IMR-90 (cell line): ENCODE results near the gene TUSC2. TPM values are rescaled to one million over a fixed set of nuclear protein-coding genes. Genes with fewer than 3 reads are reported as not detected.

Experiments
- ATAC-seq: fragments of 200-7000 bp; cut with Tn5 transposase; 2 replicates; pipeline ENCODE4 v1.9.1; 2020; ENCODE audit warnings: low read depth, mild to moderate bottlenecking, moderate library complexity
- BruUV-seq: library from RNA; stranded (reverse); fragments of 400-500 nt; replicated peaks from 2 replicates; lab custom pipeline; 2021; lab: Mats Ljungman, UMichigan
- CTCF ChIA-PET: fragments of 300-600 bp; formaldehyde crosslinking; extraction: SDS; loops from one replicate; lab custom pipeline; 2021; ENCODE audit warnings: antibody characterized with exemption; lab: Yijun Ruan, JAX
- POLR2A ChIA-PET: fragments of 300-600 bp; sonication (Branson Sonifier 250); formaldehyde crosslinking; loops from one replicate; lab custom pipeline; 2022; ENCODE audit warnings: antibody characterized with exemption; ENCODE audit not compliant: unreplicated experiment; lab: Charles Lee
- DNase-seq: peaks from one replicate; pipeline ENCODE4 v3.0.0; 2013
- H2AFZ ChIP-seq: replicated peaks from 2 replicates; pipeline ENCODE3; 2013; ENCODE audit warnings: low read length, mild to moderate bottlenecking; ENCODE audit not compliant: poor library complexity
- H2AK5ac ChIP-seq: 2 replicates; pipeline ENCODE4 v1.6.1; 2013; ENCODE audit warnings: low read depth, low read length, inconsistent platforms
- H2AK9ac ChIP-seq: replicated peaks from 2 replicates; pipeline ENCODE3; 2013; ENCODE audit warnings: mild to moderate bottlenecking, low read depth, low read length, moderate library complexity; ENCODE audit not compliant: poor library complexity
- H2BK120ac ChIP-seq: 2 replicates; pipeline ENCODE4 v1.6.1; 2013; ENCODE audit warnings: low read depth, low read length, inconsistent platforms
- H2BK15ac ChIP-seq: 3 replicates; pipeline ENCODE4 v1.6.1; 2013; ENCODE audit warnings: low read depth, low read length, inconsistent platforms
- H2BK20ac ChIP-seq: 2 replicates; pipeline ENCODE4 v1.6.1; 2013; ENCODE audit warnings: low read depth, mild to moderate bottlenecking, inconsistent platforms, low read length, moderate library complexity
- H2BK5ac ChIP-seq: 2 replicates; pipeline ENCODE4 v1.6.1; 2013; ENCODE audit warnings: mild to moderate bottlenecking, low read depth, low read length, inconsistent platforms; ENCODE audit not compliant: poor library complexity, severe bottlenecking
- H3K14ac ChIP-seq: replicated peaks from 2 replicates; pipeline ENCODE4 v1.6.1; 2013; ENCODE audit warnings: low read depth, low read length, inconsistent platforms
- H3K18ac ChIP-seq: 2 replicates; pipeline ENCODE4 v1.6.1; 2013; ENCODE audit warnings: low read depth, low read length, control low read depth
- H3K23ac ChIP-seq: 2 replicates; pipeline ENCODE4 v1.6.1; 2013; ENCODE audit warnings: low read depth, low read length, inconsistent platforms
- H3K27ac ChIP-seq: 2 replicates; pipeline ENCODE4 v1.5.1; 2013; ENCODE audit warnings: mild to moderate bottlenecking, control low read depth, low read length; ENCODE audit not compliant: insufficient read depth
- H3K27me3 ChIP-seq: 2 replicates; pipeline ENCODE4 v1.6.1; 2013; ENCODE audit warnings: low read length; ENCODE audit not compliant: control insufficient read depth, insufficient read depth
- H3K36me3 ChIP-seq: 2 replicates; pipeline ENCODE4 v1.6.1; 2013; ENCODE audit warnings: low read length, mixed read lengths; ENCODE audit not compliant: control insufficient read depth, insufficient read depth
- H3K4ac ChIP-seq: 2 replicates; pipeline ENCODE4 v1.6.1; 2013; ENCODE audit warnings: low read depth, low read length, inconsistent platforms
- H3K4me1 ChIP-seq: 2 replicates; pipeline ENCODE4 v1.6.1; 2013; ENCODE audit warnings: low read length, mixed read lengths; ENCODE audit not compliant: control insufficient read depth, insufficient read depth
- H3K4me2 ChIP-seq: 2 replicates; pipeline ENCODE4 v1.6.1; 2013; ENCODE audit warnings: low read depth, mild to moderate bottlenecking, control low read depth, low read length, moderate library complexity
- H3K4me3 ChIP-seq: 2 replicates; pipeline ENCODE4 v1.5.1; 2013; ENCODE audit warnings: low read depth, mild to moderate bottlenecking, control low read depth, low read length, moderate library complexity; ENCODE audit not compliant: insufficient read depth
- H3K56ac ChIP-seq: 2 replicates; pipeline ENCODE4 v1.6.1; 2013; ENCODE audit warnings: low read length, inconsistent platforms; ENCODE audit not compliant: insufficient read depth; ENCODE audit errors: extremely low read depth
- H3K79me1 ChIP-seq, 2 experiments: 2 replicates each; pipeline ENCODE4 v1.6.1; 2013; ENCODE audit warnings: low read length in 2 of 2, inconsistent platforms in 1 of 2, low read depth in 1 of 2
- H3K9ac ChIP-seq: 2 replicates; pipeline ENCODE4 v1.6.1; 2013; ENCODE audit warnings: low read depth, low read length, control low read depth
- H3K9me1 ChIP-seq: 2 replicates; pipeline ENCODE4 v1.6.1; 2013; ENCODE audit warnings: low read length, inconsistent platforms; ENCODE audit not compliant: insufficient read depth
- H3K9me3 ChIP-seq: 2 replicates; pipeline ENCODE4 v1.6.1; 2013; ENCODE audit warnings: low read length; ENCODE audit not compliant: control insufficient read depth, insufficient read depth
- H4K20me1 ChIP-seq: 2 replicates; pipeline ENCODE4 v1.6.1; 2013; ENCODE audit warnings: low read length, inconsistent platforms; ENCODE audit not compliant: insufficient read depth
- H4K5ac ChIP-seq: 2 replicates; pipeline ENCODE4 v1.6.1; 2013; ENCODE audit warnings: mild to moderate bottlenecking, low read depth, low read length, control low read depth
- H4K8ac ChIP-seq, 2 experiments: 2 replicates each; pipeline ENCODE4 v1.6.1; 2013; ENCODE audit warnings: low read depth in 2 of 2, low read length in 2 of 2, control low read depth in 1 of 2, inconsistent platforms in 1 of 2
- H4K91ac ChIP-seq: 2 replicates; pipeline ENCODE4 v1.6.1; 2013; ENCODE audit warnings: low read depth, low read length, inconsistent platforms; ENCODE audit not compliant: insufficient read depth
- BHLHE40 ChIP-seq: fragments of 150-350 bp; IDR thresholded peaks from 2 replicates; pipeline ENCODE4 v1.6.1; 2016; ENCODE audit warnings: mild to moderate bottlenecking, low read depth, low read length
- FOS ChIP-seq: fragments of 150-350 bp; IDR thresholded peaks from 2 replicates; pipeline ENCODE4 v1.6.1; 2016; ENCODE audit warnings: low read depth, low read length
- MAFK ChIP-seq: IDR thresholded peaks from 2 replicates; pipeline ENCODE4 v1.6.1; 2012; ENCODE audit warnings: low read depth, low read length, improper control_type of control experiment
- MAZ ChIP-seq: IDR thresholded peaks from 2 replicates; pipeline ENCODE4 v1.6.1; 2012; ENCODE audit warnings: low read depth, mild to moderate bottlenecking, low read length, improper control_type of control experiment, moderate library complexity, borderline replicate concordance
- MXI1 ChIP-seq: IDR thresholded peaks from 2 replicates; pipeline ENCODE4 v1.6.1; 2012; ENCODE audit warnings: low read depth, mild to moderate bottlenecking, low read length, moderate library complexity, borderline replicate concordance
- NFE2L2 ChIP-seq: fragments of 150-350 bp; IDR thresholded peaks from 2 replicates; pipeline ENCODE4 v1.6.1; 2016; ENCODE audit warnings: low read depth, mild to moderate bottlenecking, low read length
- POLR2A ChIP-seq: IDR thresholded peaks from 2 replicates; pipeline ENCODE4 v1.6.1; 2012; ENCODE audit warnings: mild to moderate bottlenecking, low read depth, low read length
- RAD21 ChIP-seq: IDR thresholded peaks from 2 replicates; pipeline ENCODE4 v1.6.1; 2012; ENCODE audit warnings: low read length, improper control_type of control experiment
- WGBS, 2 experiments: methylation state at CpG; one replicate each; pipeline versions ENCODE4 v1.1.5 to v1.1.7; 2013; ENCODE audit warnings: missing lambda C conversion rate in 2 of 2; ENCODE audit not compliant: insufficient read length in 1 of 2; ENCODE audit errors: extremely low coverage in 2 of 2; 5-methylcytosine and 5-hydroxymethylcytosine counted together
- dilution Hi-C: fragments of 300-500 bp; cut with HindIII; formaldehyde crosslinking; loops from one replicate; pipeline ENCODE4 v1.14.3; 2018; ENCODE audit warnings: low sequenced_read_pairs; ENCODE audit not compliant: unreplicated experiment
- in situ Hi-C: fragments of 300-500 bp; cut with MboI; formaldehyde crosslinking; loops from 3 replicates; pipeline ENCODE4 v1.14.3; 2019; ENCODE audit warnings: low sequenced_read_pairs, inconsistent platforms, mixed read lengths
- intact Hi-C: fragments of 100-400 bp; cut with micrococcal nuclease; formaldehyde crosslinking; loops from 2 replicates; pipeline ENCODE4 v1.10.0; 2022
- polyA plus RNA-seq, 3 experiments: library from polyadenylated mRNA; depleted of rRNA; stranded (reverse); fragments of >200 nt; gene quantifications; 2 replicates each; pipeline ENCODE4 v1.2.3, GENCODE V29; 2012; ENCODE audit warnings: low replicate concordance in 1 of 3
- total RNA-seq: library from RNA; depleted of rRNA; stranded (reverse); fragments of >200 nt; gene quantifications from 2 replicates; pipeline ENCODE4 v1.2.3, GENCODE V29; 2012
- TF ChIP-seq, protein P1 (sequence below): fragments of 150-350 bp; IDR thresholded peaks from 2 replicates; pipeline ENCODE4 v1.6.1; 2017; ENCODE audit warnings: mild to moderate bottlenecking, antibody characterized with exemption, low read length, low read depth

The TUSC2 gene
- total and polyA plus RNA-seq, 2 of the 4 experiments (the other 2 are of a cell fraction) = 13.4 to 24.0 TPM

DNA sequence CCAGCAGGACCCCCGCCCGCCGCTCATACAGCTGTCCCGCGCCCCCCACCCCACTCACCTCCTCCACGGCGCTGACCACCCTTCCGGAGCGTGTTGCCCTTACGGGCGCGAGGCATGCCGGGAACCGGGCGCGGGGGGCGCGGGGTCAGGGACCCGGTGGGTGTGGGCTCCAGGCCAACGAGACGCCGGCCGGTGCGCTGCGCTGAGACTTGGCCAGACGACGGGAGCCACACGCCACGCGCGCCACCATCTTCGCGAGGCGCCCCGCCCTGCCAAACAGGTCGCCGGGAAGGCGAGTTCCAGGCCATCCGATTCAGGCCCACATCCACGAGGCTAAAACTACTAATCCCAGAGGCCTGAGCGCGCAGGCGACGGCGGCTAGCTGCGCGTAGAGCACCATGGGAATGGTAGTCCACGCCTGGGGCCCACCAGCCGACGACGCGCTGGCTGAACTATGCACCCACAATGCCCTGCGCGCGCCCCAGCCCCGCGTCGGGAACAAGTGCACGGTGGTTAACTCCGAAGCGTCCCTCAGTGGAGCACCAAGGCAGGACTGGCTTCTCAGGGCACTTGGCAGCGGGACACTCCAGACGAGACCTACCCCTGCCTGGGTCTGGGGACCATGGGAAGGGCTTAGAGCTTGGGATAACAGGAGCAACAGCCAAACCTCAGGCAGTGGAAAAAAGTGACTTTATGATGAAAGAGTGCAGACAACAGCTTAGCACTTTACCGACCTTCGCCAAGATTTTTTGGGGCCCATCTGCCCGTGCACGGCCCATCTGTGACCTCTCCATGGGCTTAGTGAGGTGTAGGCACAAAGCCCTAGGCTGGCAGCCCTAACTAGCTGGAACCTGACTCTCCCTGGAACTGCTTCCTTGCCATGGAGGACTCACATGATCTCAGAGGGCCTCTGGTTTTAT lies 35.6 kb downstream of the TUSC2 start, which contains the start of gene IFRD2:
Gene IFRD2, minus strand, starts transcription at position 271 of the 920 bp plus-strand sequence. Its CDS starts 155 bp downstream, at position 116.
- peaks cover 25% of the 10 kb centered on the region for H3K36me3 ChIP-seq
- H2AFZ ChIP-seq = peak within 1 kb of the TSS; percentile 96
- ChIA-PET POLR2A (interaction anchor here (1.1 kb wide), 1 partner anchor 45 kb away, joined by 3 read pairs; no protein-coding TSS in a partner anchor), CTCF (interaction anchor here (0.6 kb wide), 1 partner anchor 1248 kb away, joined by 3 read pairs; no protein-coding TSS in a partner anchor)
- peak within 1 kb of the TSS; percentile 68 for H3K4me3 ChIP-seq
- H3K79me1 ChIP-seq = peaks cover 14 to 31% of the 10 kb centered on the region in 2 experiments
- peak within 1 kb of the TSS; percentile 82 for H3K56ac ChIP-seq
- H4K5ac ChIP-seq = peak within 1 kb of the TSS; percentile 90
- no peaks in the 10 kb centered on the region for H3K9me3 ChIP-seq
- H3K14ac ChIP-seq = peak within 1 kb of the TSS; percentile 86
- H3K9ac ChIP-seq = peak within 1 kb of the TSS; percentile 83
- peak within 1 kb of the TSS; percentile 97 for H3K4me2 ChIP-seq
- peak; percentile 72; the same call in 1 of the 2 replicates for TF ChIP-seq POLR2A
- no peak for TF ChIP-seq NFE2L2
- peak; percentile 45; the same call in 1 of the 2 replicates for TF ChIP-seq BHLHE40
- no peak for TF ChIP-seq MAFK
- 0 out of 2 replicates have a peak, but pooled peaks have one; percentile 5 for TF ChIP-seq FOS
- TF ChIP-seq, protein P1, sequence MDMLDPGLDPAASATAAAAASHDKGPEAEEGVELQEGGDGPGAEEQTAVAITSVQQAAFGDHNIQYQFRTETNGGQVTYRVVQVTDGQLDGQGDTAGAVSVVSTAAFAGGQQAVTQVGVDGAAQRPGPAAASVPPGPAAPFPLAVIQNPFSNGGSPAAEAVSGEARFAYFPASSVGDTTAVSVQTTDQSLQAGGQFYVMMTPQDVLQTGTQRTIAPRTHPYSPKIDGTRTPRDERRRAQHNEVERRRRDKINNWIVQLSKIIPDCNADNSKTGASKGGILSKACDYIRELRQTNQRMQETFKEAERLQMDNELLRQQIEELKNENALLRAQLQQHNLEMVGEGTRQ = peak; percentile 41; the same call in 1 of the 2 replicates
- TF ChIP-seq MAZ = peak; percentile 87
- TF ChIP-seq RAD21 = no peak
- TF ChIP-seq MXI1 = peak; percentile 88
- H4K91ac ChIP-seq = peak within 1 kb of the TSS; percentile 90
- 0 out of 2 replicates have a peak within 1 kb of the TSS, but pooled peaks have one; percentile 8 for H3K18ac ChIP-seq
- peak within 1 kb of the TSS; percentile 49 for H3K27ac ChIP-seq
- H2AK9ac ChIP-seq = peak within 1 kb of the TSS; percentile 100
- intact Hi-C loops = no loop called here
- peaks cover 8% of the 10 kb centered on the region for H3K4me1 ChIP-seq
- no peaks in the 10 kb centered on the region; the same call in 1 of the 2 replicates for H3K9me1 ChIP-seq
- 2% methylated on average over 33 of the region's 67 CpGs; no CpG with 5 or more reads in 1 of the 2 experiments for WGBS, 2 experiments
- no peaks in the 10 kb centered on the region for H3K27me3 ChIP-seq
- H3K23ac ChIP-seq = peak within 1 kb of the TSS; percentile 88; the same call in 1 of the 2 replicates
- peak within 1 kb of the TSS; percentile 28; the same call in 1 of the 2 replicates for H2BK120ac ChIP-seq
- in situ Hi-C loops = no loop called here
- H2BK15ac ChIP-seq = 0 out of 3 replicates have a peak within 1 kb of the TSS, but pooled peaks have one; percentile 43
- ATAC-seq = peak; percentile 98
- BruUV-seq = no TSS peak
- peak within 1 kb of the TSS; percentile 99 for H2AK5ac ChIP-seq
- peak within 1 kb of the TSS; percentile 55 for H2BK5ac ChIP-seq
- DNase-seq = peak; percentile 97
- H4K8ac ChIP-seq = peak within 1 kb of the TSS; percentile 86 to 99
- no peaks in the 10 kb centered on the region for H4K20me1 ChIP-seq
- H3K4ac ChIP-seq = peak within 1 kb of the TSS; percentile 93
- H2BK20ac ChIP-seq = no peak within 1 kb of the TSS
- dilution Hi-C loops = no loop called here
